Large intestine (tissue), 3 donors: ENCODE measurements around the gene PTPRG. TPM values are rescaled to one million over a fixed set of nuclear protein-coding genes. Genes with fewer than 3 reads are reported as not detected.

Experiments
- DNase-seq, 2 donors: peaks; one replicate each; pipeline versions ENCODE4 v3.0.0 to v3.0.0-alpha.2; 2013
- H3K27ac ChIP-seq: one replicate; pipeline ENCODE4 v1.5.1; 2013; ENCODE audit warnings: low read length
- H3K27me3 ChIP-seq: 2 replicates; pipeline ENCODE4 v1.6.1; 2013; ENCODE audit warnings: low read length; ENCODE audit not compliant: control insufficient read depth, insufficient read depth
- H3K36me3 ChIP-seq: 2 replicates; pipeline ENCODE4 v1.6.1; 2013; ENCODE audit warnings: low read length; ENCODE audit not compliant: control insufficient read depth, insufficient read depth
- H3K4me1 ChIP-seq: one replicate; pipeline ENCODE4 v1.6.1; 2013; ENCODE audit warnings: low read length; ENCODE audit not compliant: control insufficient read depth, insufficient read depth
- H3K4me3 ChIP-seq: one replicate; pipeline ENCODE4 v1.5.1; 2013; ENCODE audit warnings: low read length
- H3K9me3 ChIP-seq: one replicate; pipeline ENCODE4 v1.6.1; 2013; ENCODE audit warnings: mild to moderate bottlenecking, low read depth, low read length, moderate library complexity; ENCODE audit not compliant: control insufficient read depth
- WGBS: methylation state at CpG from one replicate; pipeline ENCODE4 v1.1.5; 2013; ENCODE audit warnings: low lambda C conversion rate; ENCODE audit not compliant: insufficient coverage; 5-methylcytosine and 5-hydroxymethylcytosine counted together
- polyA plus RNA-seq: library from polyadenylated mRNA; unstranded; fragments of 120-200 nt; gene quantifications from one replicate; pipeline ENCODE4 v1.2.1, GENCODE V29; 2013

PTPRG gene
- polyA plus RNA-seq, 1 donor: 18.3 TPM

GRCh38 chr3:62010989-62011388 lies 449.6 kb downstream of the PTPRG start:
- Histone ChIP-seq H3K36me3 (no peaks in the 10 kb centered on the region), H3K27me3 (no peaks in the 10 kb centered on the region), H3K4me3 (no peak overlapping the region), H3K4me1 (no peaks in the 10 kb centered on the region), H3K9me3 (no peaks in the 10 kb centered on the region), H3K27ac (no peak overlapping the region)
- WGBS: 100% methylated on average over 1 of the region's 9 CpGs
- DNase-seq: no peak

- H3K4me1 ChIP-seq: no peaks in the 10 kb centered on the region
- WGBS: no CpG with 5 or more reads among the region's 5 CpGs
- no peaks in the 10 kb centered on the region for H3K36me3 ChIP-seq
- DNase-seq: no peak
- no peaks in the 10 kb centered on the region for H3K9me3 ChIP-seq
- no peaks in the 10 kb centered on the region for H3K27me3 ChIP-seq
- no peak overlapping the region for H3K4me3 ChIP-seq
- no peak overlapping the region for H3K27ac ChIP-seq
Observed at GRCh38 chr3:62011666-62012065, 450.3 kb downstream of the PTPRG start.

- H3K9me3 ChIP-seq: no peaks in the 10 kb centered on the region
- no CpG with 5 or more reads among the region's 7 CpGs for WGBS
- no peak overlapping the region for H3K27ac ChIP-seq
- no peak overlapping the region for H3K4me3 ChIP-seq
- no peaks in the 10 kb centered on the region for H3K27me3 ChIP-seq
- H3K36me3 ChIP-seq: no peaks in the 10 kb centered on the region
- H3K4me1 ChIP-seq: no peaks in the 10 kb centered on the region
- no peak for DNase-seq
Observed at GRCh38 chr3:62013951-62014350, 452.6 kb downstream of the PTPRG start.

GRCh38 chr3:62015111-62015510 lies 453.7 kb downstream of the PTPRG start:
- Histone ChIP-seq H3K27ac (no peak overlapping the region), H3K9me3 (no peaks in the 10 kb centered on the region), H3K4me1 (no peaks in the 10 kb centered on the region), H3K4me3 (no peak overlapping the region), H3K27me3 (no peaks in the 10 kb centered on the region), H3K36me3 (no peaks in the 10 kb centered on the region)
- WGBS: no CpG with 5 or more reads among the region's 3 CpGs
- no peak for DNase-seq

GRCh38 chr3:62019906-62020305 lies 458.5 kb downstream of the PTPRG start:
- Histone ChIP-seq H3K9me3 (no peaks in the 10 kb centered on the region), H3K4me1 (no peaks in the 10 kb centered on the region), H3K27ac (no peak overlapping the region), H3K27me3 (no peaks in the 10 kb centered on the region), H3K36me3 (no peaks in the 10 kb centered on the region), H3K4me3 (no peak overlapping the region)
- WGBS: no CpG with 5 or more reads among the region's 1 CpG
- DNase-seq: no peak

- no peak overlapping the region for H3K4me3 ChIP-seq
- WGBS: 100% methylated on average over 1 of the region's 2 CpGs
- H3K9me3 ChIP-seq: no peaks in the 10 kb centered on the region
- DNase-seq: no peak
- H3K27me3 ChIP-seq: no peaks in the 10 kb centered on the region
- H3K27ac ChIP-seq: no peak overlapping the region
- H3K4me1 ChIP-seq: no peaks in the 10 kb centered on the region
- H3K36me3 ChIP-seq: no peaks in the 10 kb centered on the region
Observed at GRCh38 chr3:62020706-62021105, 459.3 kb downstream of the PTPRG start.

GRCh38 chr3:62022312-62022711 lies 460.9 kb downstream of the PTPRG start:
- 100% methylated on average over 1 of the region's 4 CpGs for WGBS

GRCh38 chr3:62024882-62025281 lies 463.5 kb downstream of the PTPRG start:
- Histone ChIP-seq H3K36me3 (no peaks in the 10 kb centered on the region), H3K4me1 (no peaks in the 10 kb centered on the region), H3K9me3 (no peaks in the 10 kb centered on the region), H3K27ac (no peak overlapping the region), H3K4me3 (no peak overlapping the region), H3K27me3 (no peaks in the 10 kb centered on the region)
- no peak for DNase-seq
- no CpG with 5 or more reads among the region's 3 CpGs for WGBS

More at GRCh38 chr3:62022312-62022711, 460.9 kb downstream of the PTPRG start:
- H3K4me3 ChIP-seq: no peak overlapping the region
- H3K36me3 ChIP-seq: no peaks in the 10 kb centered on the region
- no peak for DNase-seq
- H3K27me3 ChIP-seq: no peaks in the 10 kb centered on the region
- H3K9me3 ChIP-seq: no peaks in the 10 kb centered on the region
- no peak overlapping the region for H3K27ac ChIP-seq
- H3K4me1 ChIP-seq: no peaks in the 10 kb centered on the region

GRCh38 chr3:62025913-62026312 lies 464.5 kb downstream of the PTPRG start:
- no peaks in the 10 kb centered on the region for H3K36me3 ChIP-seq
- H3K27ac ChIP-seq: no peak overlapping the region
- no peak for DNase-seq
- 100% methylated on average over 1 of the region's 1 CpG for WGBS
- no peaks in the 10 kb centered on the region for H3K4me1 ChIP-seq
- H3K9me3 ChIP-seq: no peaks in the 10 kb centered on the region
- no peaks in the 10 kb centered on the region for H3K27me3 ChIP-seq
- no peak overlapping the region for H3K4me3 ChIP-seq

- H3K4me3 ChIP-seq: no peak overlapping the region
- H3K9me3 ChIP-seq: no peaks in the 10 kb centered on the region
- H3K4me1 ChIP-seq: no peaks in the 10 kb centered on the region
- H3K27ac ChIP-seq: no peak overlapping the region
- H3K27me3 ChIP-seq: no peaks in the 10 kb centered on the region
- WGBS: 100% methylated on average over 1 of the region's 4 CpGs
- no peak for DNase-seq
- no peaks in the 10 kb centered on the region for H3K36me3 ChIP-seq
Observed at GRCh38 chr3:62027241-62027640, 465.9 kb downstream of the PTPRG start.

GRCh38 chr3:62027796-62028195 lies 466.4 kb downstream of the PTPRG start:
- H3K9me3 ChIP-seq: no peaks in the 10 kb centered on the region
- H3K27me3 ChIP-seq: no peaks in the 10 kb centered on the region
- DNase-seq: no peak
- H3K36me3 ChIP-seq: no peaks in the 10 kb centered on the region
- H3K4me1 ChIP-seq: no peaks in the 10 kb centered on the region
- no CpG with 5 or more reads among the region's 5 CpGs for WGBS
- H3K4me3 ChIP-seq: no peak overlapping the region
- no peak overlapping the region for H3K27ac ChIP-seq
